ENCODE measurements around the gene OR5K4.

The OR5K4 gene, protein sequence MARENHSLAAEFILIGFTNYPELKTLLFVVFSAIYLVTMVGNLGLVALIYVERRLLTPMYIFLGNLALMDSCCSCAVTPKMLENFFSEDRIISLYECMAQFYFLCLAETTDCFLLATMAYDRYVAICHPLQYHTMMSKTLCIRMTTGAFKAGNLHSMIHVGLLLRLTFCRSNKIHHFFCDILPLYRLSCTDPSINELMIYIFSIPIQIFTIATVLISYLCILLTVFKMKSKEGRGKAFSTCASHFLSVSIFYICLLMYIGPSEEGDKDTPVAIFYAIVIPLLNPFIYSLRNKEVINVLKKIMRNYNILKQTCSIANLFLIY

DNA sequence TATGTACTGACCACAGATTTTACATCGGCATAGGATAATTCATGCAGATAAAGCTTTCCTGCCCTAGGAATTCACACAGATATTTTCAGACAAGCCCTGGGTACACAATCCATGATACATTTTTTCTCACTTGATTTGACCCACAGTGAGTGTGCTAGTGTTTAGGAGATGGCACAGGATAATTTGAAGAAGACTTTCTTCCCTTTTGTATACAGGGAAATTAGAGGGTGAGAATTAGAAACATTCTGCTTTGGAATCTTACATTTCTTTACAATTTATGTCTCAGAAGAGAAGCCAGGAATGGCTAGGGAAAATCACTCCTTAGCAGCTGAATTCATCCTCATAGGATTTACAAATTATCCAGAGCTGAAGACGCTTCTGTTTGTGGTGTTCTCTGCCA, at the start of gene OR5K4:
TSS of gene OR5K4 (plus strand) at position 301 of the 400 bp plus-strand sequence. CDS start at position 301, 0 bp downstream.
- no peaks in the 10 kb centered on the region for H3K9me3 ChIP-seq (ENCODE audit: control insufficient read depth in 1 of 2, low read length in 2 of 2)
- H3K27ac ChIP-seq (ENCODE audit: low read length) = no peak within 1 kb of the TSS
- no peaks in the 10 kb centered on the region for H3K27me3 ChIP-seq (ENCODE audit: low read depth, low read length)
- no peaks in the 10 kb centered on the region for H3K36me3 ChIP-seq (ENCODE audit: control insufficient read depth in 1 of 2, insufficient read depth in 2 of 2, low read length in 2 of 2)
- H3K4me3 ChIP-seq (ENCODE audit: low read depth in 1 of 2, low read length in 2 of 2) = no peak within 1 kb of the TSS
- no peaks in the 10 kb centered on the region for H3K4me1 ChIP-seq (ENCODE audit: control insufficient read depth in 1 of 2, insufficient read depth in 2 of 2, low read length in 2 of 2)

DNA sequence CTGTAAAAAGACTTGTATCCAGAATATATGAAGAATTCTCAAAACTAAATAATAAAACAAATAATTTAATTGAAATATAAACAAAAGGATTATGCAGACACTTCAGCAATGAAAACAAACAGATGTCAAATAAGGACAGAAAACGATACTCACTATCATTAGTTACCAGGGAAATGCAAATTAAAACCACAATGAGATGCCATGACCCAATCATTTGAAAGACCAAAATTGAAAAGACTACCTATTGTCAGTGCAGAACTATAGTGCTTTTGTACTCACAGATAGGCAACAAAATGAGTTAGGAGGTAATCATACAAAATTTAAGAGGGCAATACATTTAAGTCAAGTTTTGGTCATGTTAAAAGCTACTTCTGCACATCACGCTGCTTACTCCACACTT, 31.6 kb upstream of the OR5K4 start:
- H3K4me1 ChIP-seq (ENCODE audit: control insufficient read depth in 1 of 2, insufficient read depth in 2 of 2, low read length in 2 of 2) = no peaks in the 10 kb centered on the region
- no peak overlapping the region for H3K27ac ChIP-seq (ENCODE audit: low read length)
- no peaks in the 10 kb centered on the region for H3K9me3 ChIP-seq (ENCODE audit: control insufficient read depth in 1 of 2, low read length in 2 of 2)

DNA sequence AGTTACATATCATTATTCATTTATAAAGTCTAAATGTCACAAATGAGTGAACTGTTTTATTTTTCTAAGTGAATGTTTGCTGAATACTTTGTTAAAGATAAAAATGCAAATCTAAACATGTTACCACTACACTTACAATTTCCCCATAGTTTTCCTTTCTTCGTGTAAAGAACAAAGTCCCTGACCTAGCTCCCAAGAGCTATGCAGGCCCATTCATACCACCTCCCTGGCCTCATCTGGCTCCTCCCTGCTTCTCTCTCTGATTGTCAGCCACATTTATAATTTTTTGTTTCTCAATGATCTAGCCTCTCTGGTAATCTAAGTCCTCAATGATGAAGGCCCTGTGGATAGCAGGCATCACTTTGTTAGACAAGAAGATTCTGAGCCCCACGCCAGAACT, 31.0 kb upstream of the OR5K4 start:
- Histone ChIP-seq H3K9me3 (ENCODE audit: control insufficient read depth in 1 of 2, low read length in 2 of 2) (no peaks in the 10 kb centered on the region), H3K27ac (ENCODE audit: low read length) (no peak overlapping the region), H3K4me3 (ENCODE audit: low read depth in 1 of 2, low read length in 2 of 2) (no peak overlapping the region), H3K4me1 (ENCODE audit: control insufficient read depth in 1 of 2, insufficient read depth in 2 of 2, low read length in 2 of 2) (no peaks in the 10 kb centered on the region), H3K27me3 (ENCODE audit: low read depth, low read length) (no peaks in the 10 kb centered on the region), H3K36me3 (ENCODE audit: control insufficient read depth in 1 of 2, insufficient read depth in 2 of 2, low read length in 2 of 2) (no peaks in the 10 kb centered on the region)

More for the DNA sequence above, 31.6 kb upstream of the OR5K4 start:
- H3K27me3 ChIP-seq (ENCODE audit: low read depth, low read length) = no peaks in the 10 kb centered on the region
- H3K36me3 ChIP-seq (ENCODE audit: control insufficient read depth in 1 of 2, insufficient read depth in 2 of 2, low read length in 2 of 2) = no peaks in the 10 kb centered on the region
- no peak overlapping the region for H3K4me3 ChIP-seq (ENCODE audit: low read depth in 1 of 2, low read length in 2 of 2)

- Histone ChIP-seq H3K36me3 (ENCODE audit: control insufficient read depth in 1 of 2, insufficient read depth in 2 of 2, low read length in 2 of 2) (no peaks in the 10 kb centered on the region), H3K4me3 (ENCODE audit: low read depth in 1 of 2, low read length in 2 of 2) (no peak overlapping the region), H3K27ac (ENCODE audit: low read length) (no peak overlapping the region), H3K27me3 (ENCODE audit: low read depth, low read length) (no peaks in the 10 kb centered on the region), H3K9me3 (ENCODE audit: control insufficient read depth in 1 of 2, low read length in 2 of 2) (no peaks in the 10 kb centered on the region), H3K4me1 (ENCODE audit: control insufficient read depth in 1 of 2, insufficient read depth in 2 of 2, low read length in 2 of 2) (no peaks in the 10 kb centered on the region)
Measured at GRCh38 chr3:98323425-98323824, 30.2 kb upstream of the OR5K4 start.

GRCh38 chr3:98325055-98325454, 28.6 kb upstream of the OR5K4 start:
- no peaks in the 10 kb centered on the region for H3K36me3 ChIP-seq (ENCODE audit: control insufficient read depth in 1 of 2, insufficient read depth in 2 of 2, low read length in 2 of 2)
- H3K4me1 ChIP-seq (ENCODE audit: control insufficient read depth in 1 of 2, insufficient read depth in 2 of 2, low read length in 2 of 2) = no peaks in the 10 kb centered on the region
- H3K27ac ChIP-seq (ENCODE audit: low read length) = no peak overlapping the region
- H3K9me3 ChIP-seq (ENCODE audit: control insufficient read depth in 1 of 2, low read length in 2 of 2) = no peaks in the 10 kb centered on the region
- no peak overlapping the region for H3K4me3 ChIP-seq (ENCODE audit: low read depth in 1 of 2, low read length in 2 of 2)
- no peaks in the 10 kb centered on the region for H3K27me3 ChIP-seq (ENCODE audit: low read depth, low read length)

DNA sequence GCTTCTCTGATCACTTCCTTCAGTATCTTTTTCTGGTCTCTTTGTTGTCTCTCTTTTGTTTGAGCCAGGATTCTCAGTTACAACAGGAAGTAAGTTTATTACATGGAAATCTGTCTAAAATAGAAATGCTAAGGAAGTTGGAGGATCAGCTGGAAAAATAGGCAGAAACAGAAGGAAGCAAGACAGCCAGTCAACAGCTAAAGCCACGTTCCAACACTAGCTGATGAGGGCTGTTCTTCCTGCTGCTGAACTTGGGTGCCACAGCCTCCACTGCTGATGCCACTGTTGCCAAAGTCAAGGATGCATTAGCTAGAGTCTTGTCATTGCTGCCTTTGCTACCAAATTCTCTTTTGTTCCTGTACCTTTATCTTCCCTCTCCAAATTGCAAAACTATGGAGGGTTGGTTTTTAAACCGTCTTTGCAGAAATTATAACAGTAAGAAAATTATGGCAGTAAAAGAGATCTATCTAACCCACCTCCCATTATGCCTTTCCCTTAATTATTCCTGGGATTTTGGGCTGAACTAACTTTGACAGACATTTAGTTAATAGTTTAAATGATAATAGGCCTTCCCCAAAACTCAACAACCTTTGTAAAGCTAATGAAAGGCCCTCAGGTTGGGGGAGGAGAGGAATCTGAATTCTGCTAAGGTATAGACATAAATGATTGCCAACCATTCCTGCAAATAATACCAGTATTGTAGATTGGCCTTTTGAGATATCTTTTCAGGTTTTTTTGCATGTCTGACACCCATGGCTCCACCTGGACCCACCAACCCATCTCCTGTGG, 27.4 kb upstream of the OR5K4 start:
- H3K4me3 ChIP-seq (ENCODE audit: low read depth in 1 of 2, low read length in 2 of 2) = no peak overlapping the region
- no peak overlapping the region for H3K27ac ChIP-seq (ENCODE audit: low read length)
- no peaks in the 10 kb centered on the region for H3K36me3 ChIP-seq (ENCODE audit: control insufficient read depth in 1 of 2, insufficient read depth in 2 of 2, low read length in 2 of 2)
- no peaks in the 10 kb centered on the region for H3K4me1 ChIP-seq (ENCODE audit: control insufficient read depth in 1 of 2, insufficient read depth in 2 of 2, low read length in 2 of 2)
- no peaks in the 10 kb centered on the region for H3K27me3 ChIP-seq (ENCODE audit: low read depth, low read length)
- H3K9me3 ChIP-seq (ENCODE audit: control insufficient read depth in 1 of 2, low read length in 2 of 2) = no peaks in the 10 kb centered on the region

- Histone ChIP-seq H3K4me1 (ENCODE audit: control insufficient read depth in 1 of 2, insufficient read depth in 2 of 2, low read length in 2 of 2) (no peaks in the 10 kb centered on the region), H3K4me3 (ENCODE audit: low read depth in 1 of 2, low read length in 2 of 2) (no peak overlapping the region), H3K27ac (ENCODE audit: low read length) (no peak overlapping the region), H3K9me3 (ENCODE audit: control insufficient read depth in 1 of 2, low read length in 2 of 2) (no peaks in the 10 kb centered on the region), H3K36me3 (ENCODE audit: control insufficient read depth in 1 of 2, insufficient read depth in 2 of 2, low read length in 2 of 2) (no peaks in the 10 kb centered on the region), H3K27me3 (ENCODE audit: low read depth, low read length) (no peaks in the 10 kb centered on the region)
Measured at GRCh38 chr3:98326945-98327344, 26.7 kb upstream of the OR5K4 start.

- no peaks in the 10 kb centered on the region for H3K36me3 ChIP-seq (ENCODE audit: control insufficient read depth in 1 of 2, insufficient read depth in 2 of 2, low read length in 2 of 2)
- H3K4me3 ChIP-seq (ENCODE audit: low read depth in 1 of 2, low read length in 2 of 2) = no peak overlapping the region
- no peaks in the 10 kb centered on the region for H3K9me3 ChIP-seq (ENCODE audit: control insufficient read depth in 1 of 2, low read length in 2 of 2)
- H3K4me1 ChIP-seq (ENCODE audit: control insufficient read depth in 1 of 2, insufficient read depth in 2 of 2, low read length in 2 of 2) = no peaks in the 10 kb centered on the region
- no peak overlapping the region for H3K27ac ChIP-seq (ENCODE audit: low read length)
- no peaks in the 10 kb centered on the region for H3K27me3 ChIP-seq (ENCODE audit: low read depth, low read length)
Measured at GRCh38 chr3:98328933-98329332, 24.7 kb upstream of the OR5K4 start.

DNA sequence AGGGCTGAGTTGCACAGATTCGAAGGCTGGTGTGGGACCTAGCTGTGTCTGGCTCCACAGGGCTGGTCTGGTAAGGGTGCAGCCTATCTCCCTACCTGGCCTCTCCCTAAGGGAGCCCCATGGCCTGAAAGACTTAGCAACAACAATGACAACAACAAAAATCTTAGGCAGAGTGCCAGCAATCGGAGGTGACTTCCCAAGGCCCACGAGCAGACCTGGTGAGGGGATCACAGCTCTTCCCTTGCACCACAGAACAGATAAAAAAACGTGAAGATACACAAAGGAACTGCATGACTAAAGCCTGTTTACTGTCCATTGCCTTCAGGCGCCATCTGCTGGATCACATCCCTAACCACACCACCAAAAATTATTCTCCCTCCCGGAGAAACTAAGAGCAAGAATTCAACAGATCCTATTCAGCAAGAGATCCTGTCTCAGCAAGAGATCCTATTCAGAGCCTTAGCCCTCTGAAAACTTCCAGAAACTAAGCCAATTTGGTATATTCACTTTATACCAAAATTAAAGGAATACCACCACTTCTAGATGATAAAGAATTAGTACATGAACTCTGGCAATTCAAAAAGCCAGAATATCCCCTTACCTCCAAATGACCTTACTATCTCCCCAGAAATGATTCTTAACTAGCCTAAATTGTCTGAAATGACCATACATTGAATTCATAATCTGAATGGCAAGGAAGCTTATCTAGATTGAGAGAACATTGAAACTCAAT, 24.1 kb upstream of the OR5K4 start:
- Histone ChIP-seq H3K4me1 (ENCODE audit: control insufficient read depth in 1 of 2, insufficient read depth in 2 of 2, low read length in 2 of 2) (no peaks in the 10 kb centered on the region), H3K27ac (ENCODE audit: low read length) (no peak overlapping the region), H3K27me3 (ENCODE audit: low read depth, low read length) (no peaks in the 10 kb centered on the region), H3K9me3 (ENCODE audit: control insufficient read depth in 1 of 2, low read length in 2 of 2) (no peaks in the 10 kb centered on the region), H3K4me3 (ENCODE audit: low read depth in 1 of 2, low read length in 2 of 2) (no peak overlapping the region), H3K36me3 (ENCODE audit: control insufficient read depth in 1 of 2, insufficient read depth in 2 of 2, low read length in 2 of 2) (no peaks in the 10 kb centered on the region)

- no peak overlapping the region for H3K27ac ChIP-seq (ENCODE audit: low read length)
- H3K27me3 ChIP-seq (ENCODE audit: low read depth, low read length) = no peaks in the 10 kb centered on the region
- no peaks in the 10 kb centered on the region for H3K4me1 ChIP-seq (ENCODE audit: control insufficient read depth in 1 of 2, insufficient read depth in 2 of 2, low read length in 2 of 2)
- H3K9me3 ChIP-seq (ENCODE audit: control insufficient read depth in 1 of 2, low read length in 2 of 2) = no peaks in the 10 kb centered on the region
- H3K4me3 ChIP-seq (ENCODE audit: low read depth in 1 of 2, low read length in 2 of 2) = no peak overlapping the region
- no peaks in the 10 kb centered on the region for H3K36me3 ChIP-seq (ENCODE audit: control insufficient read depth in 1 of 2, insufficient read depth in 2 of 2, low read length in 2 of 2)
Measured at GRCh38 chr3:98331329-98331728, 22.3 kb upstream of the OR5K4 start.

- no peak overlapping the region for H3K27ac ChIP-seq (ENCODE audit: low read length)
- H3K4me1 ChIP-seq (ENCODE audit: control insufficient read depth in 1 of 2, insufficient read depth in 2 of 2, low read length in 2 of 2) = no peaks in the 10 kb centered on the region
- no peaks in the 10 kb centered on the region for H3K36me3 ChIP-seq (ENCODE audit: control insufficient read depth in 1 of 2, insufficient read depth in 2 of 2, low read length in 2 of 2)
- no peak overlapping the region for H3K4me3 ChIP-seq (ENCODE audit: low read depth in 1 of 2, low read length in 2 of 2)
- no peaks in the 10 kb centered on the region for H3K9me3 ChIP-seq (ENCODE audit: control insufficient read depth in 1 of 2, low read length in 2 of 2)
- no peaks in the 10 kb centered on the region for H3K27me3 ChIP-seq (ENCODE audit: low read depth, low read length)
Measured at GRCh38 chr3:98333989-98334606, 19.6 kb upstream of the OR5K4 start.

Data from muscle layer of duodenum (tissue), 2 donors.